NCI-H1417 (cell line): ENCODE measurements around the gene FBXL19.

Source experiments
- DNase-seq, 3 experiments: peaks; one replicate each; lab custom pipeline; 2025; lab: John Stamatoyannopoulos, UW

Gene FBXL19

DNA sequence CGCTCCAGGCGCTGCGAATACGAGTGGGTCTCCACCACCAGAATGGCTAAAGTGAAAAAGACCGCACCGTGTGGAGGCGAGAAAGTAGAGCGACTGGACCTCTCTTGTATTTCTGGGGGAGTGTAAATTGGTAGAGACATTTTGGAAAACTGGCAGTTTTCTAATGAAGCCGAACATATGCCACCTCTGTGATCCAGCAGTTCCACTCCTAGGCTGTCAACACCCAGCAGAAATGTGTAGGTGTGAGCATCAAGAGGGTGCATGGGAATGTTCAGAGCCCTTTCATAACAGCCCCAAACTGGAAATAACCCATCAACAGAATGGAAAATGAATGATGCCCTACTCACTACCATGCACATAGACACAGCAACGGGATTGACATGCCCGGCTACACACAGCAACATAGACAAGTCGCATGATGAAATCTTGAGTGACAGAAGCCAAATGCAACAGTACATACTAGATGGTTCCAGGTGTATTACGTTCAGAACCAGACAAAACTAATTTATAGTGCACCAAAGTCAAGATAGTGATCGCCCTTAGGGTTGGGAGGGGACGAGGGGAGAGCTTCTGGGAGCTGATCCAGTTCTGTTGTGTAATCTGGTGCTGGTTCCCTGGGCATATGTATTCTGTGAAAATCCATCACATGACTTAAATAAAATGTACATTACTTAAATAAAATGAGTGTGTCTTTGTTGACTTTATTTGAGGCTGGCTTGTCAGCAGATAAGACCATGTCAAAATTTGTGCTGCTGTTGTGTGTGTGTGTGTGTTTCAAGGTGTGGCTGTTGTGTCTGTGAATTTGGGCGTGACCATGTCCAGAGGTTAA lies 28.6 kb upstream of the FBXL19 start:
- DNase-seq = peak in 1 of 3 experiments; percentile 6

DNA sequence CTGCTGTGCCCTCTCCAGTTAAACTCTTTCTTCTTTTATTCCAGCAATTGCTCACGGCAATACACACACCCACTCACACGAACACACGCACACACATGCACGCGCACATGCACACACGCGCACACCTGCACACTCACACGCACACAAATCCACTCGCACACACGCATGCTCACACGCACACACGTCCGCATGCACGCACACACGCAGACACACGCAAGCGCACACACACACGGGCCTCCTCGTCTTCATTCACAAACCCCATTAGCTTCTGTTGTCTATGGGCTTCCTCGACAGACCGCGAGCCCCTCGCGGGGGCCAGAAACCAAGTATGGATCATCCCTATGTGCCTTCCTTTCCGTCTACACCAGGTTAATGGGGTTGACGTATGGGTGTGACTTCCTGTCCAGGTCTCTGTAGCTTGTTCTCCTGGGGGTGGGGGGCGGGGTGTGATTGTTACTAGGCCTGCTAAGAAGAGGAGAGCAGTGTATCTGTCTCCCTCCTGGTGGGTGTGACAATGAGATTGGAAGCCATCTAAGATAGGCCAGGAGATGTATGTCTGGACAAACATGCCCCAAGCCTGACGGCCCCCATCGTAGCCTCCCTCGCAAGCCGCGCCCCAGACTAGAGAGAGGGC lies 27.6 kb upstream of the FBXL19 start:
- peak in 2 of 3 experiments; percentile 14 to 47 for DNase-seq

DNA sequence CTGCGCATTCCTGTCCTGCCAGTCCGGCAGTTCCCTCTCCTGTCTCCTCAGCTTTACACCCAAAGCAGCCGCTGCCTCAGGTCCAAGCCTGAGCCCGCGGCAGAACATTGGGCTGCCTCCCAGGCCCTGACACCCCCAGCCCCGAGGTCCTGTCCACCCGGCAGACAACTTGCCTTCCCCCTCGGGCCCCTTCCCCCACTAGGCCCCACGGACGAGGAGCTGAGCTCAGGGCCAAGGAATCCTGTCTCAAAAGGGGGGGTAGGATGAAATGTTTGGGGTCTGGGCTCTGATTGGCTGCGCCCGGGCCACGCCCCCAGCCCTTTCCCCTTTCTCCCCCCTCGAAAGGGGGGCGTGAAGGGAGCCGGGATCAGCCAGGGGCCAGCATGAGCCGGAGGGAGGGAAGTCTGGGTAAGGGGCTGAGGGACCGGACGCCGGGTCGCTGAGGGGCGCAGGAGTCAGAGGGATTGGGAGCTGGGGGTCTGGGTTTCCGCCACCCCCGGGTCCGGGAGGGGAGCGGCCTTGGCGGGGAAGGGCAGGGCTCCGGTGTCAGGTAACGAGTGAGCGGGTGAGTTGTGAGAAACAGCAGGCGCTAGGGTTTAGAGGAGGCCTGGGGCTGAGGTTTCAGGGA lies 27.0 kb upstream of the FBXL19 start, which contains the start of gene CTF1:
CTF1 (plus strand) TSS at position 354 of the 628 bp plus-strand sequence; CDS start at position 384, 30 bp downstream.
- DNase-seq = peak in 2 of 3 experiments; percentile 20 to 21

DNA sequence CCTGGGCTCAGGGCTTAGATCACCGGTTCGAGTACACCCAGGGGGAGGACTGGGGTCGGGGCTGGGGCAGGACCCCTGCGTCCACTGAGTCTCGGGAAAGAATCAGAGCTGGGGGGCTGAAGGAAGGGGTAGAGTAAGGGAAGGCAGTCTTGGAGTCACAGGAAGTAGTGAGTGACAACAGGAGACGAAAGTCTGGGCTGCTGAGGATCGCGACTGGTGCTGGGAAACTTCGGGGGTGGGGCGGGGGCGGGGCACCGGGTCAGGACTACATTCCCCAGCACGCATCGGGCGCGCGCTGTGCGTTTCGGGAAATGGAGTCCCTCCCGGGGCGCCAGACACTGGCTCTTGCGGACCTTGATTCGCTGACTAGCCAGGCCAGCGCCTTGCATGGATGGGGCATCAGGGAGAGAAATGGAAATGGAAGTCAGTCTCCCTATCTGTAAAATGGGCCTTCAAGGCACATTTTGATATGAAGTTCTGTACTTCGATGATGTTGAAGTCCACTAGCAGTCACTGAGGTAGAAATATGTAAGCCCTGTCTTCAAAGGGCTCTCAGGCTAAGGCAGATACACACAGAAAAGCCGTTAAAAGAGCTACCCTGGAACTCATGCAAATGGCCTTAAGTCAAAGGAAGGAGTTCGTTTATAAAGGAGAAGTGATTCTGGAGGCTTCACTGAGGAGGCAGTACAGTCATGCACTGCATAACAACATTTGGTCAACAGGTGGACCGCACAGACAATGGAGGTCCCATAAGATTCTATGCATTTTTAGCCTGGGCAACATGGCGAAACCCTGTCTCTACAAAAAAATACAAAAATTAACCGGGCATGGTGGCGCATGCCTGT lies 26.3 kb upstream of the FBXL19 start:
- peak; percentile 59 to 73 (median 72) for DNase-seq

DNA sequence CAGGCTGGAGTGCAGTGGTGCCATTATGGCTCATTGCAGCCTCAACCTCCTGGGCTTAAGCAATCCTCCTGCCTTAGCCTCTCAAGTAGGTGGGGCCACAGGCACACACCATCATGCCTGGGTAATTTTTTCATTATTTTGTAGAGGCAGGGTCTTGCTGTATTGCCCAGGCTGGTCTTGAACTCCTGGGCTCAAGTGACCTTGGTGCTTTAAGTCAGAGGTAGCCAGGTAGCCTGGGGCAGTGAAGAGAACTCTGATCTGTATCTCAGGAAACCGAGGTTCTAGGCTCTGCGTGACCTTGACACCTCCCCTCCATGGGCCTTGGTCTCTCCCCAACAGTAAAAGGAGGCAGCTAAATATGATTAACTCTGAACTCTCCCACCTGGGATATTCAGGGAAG lies 23.6 kb upstream of the FBXL19 start:
- no peak for DNase-seq

DNA sequence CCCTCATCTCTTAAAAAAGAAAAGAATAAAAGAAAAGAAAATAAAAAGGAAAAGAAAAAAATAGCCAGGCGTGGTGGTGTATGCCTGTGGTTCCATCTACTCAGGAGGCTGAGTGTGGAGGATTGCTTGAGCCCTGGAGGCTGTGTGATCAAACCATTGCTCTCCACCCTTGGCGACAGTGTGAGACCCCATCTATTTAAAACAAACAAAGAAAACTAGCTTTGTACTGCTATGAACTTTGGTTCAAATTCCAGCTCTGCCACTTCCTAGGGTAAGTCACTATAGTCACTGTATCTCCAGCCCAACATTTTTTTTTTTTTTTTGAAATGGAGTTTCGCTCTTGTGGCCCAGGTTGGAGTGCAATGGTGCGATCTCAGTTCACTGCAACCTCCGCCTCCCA lies 22.8 kb upstream of the FBXL19 start:
- DNase-seq = no peak

DNA sequence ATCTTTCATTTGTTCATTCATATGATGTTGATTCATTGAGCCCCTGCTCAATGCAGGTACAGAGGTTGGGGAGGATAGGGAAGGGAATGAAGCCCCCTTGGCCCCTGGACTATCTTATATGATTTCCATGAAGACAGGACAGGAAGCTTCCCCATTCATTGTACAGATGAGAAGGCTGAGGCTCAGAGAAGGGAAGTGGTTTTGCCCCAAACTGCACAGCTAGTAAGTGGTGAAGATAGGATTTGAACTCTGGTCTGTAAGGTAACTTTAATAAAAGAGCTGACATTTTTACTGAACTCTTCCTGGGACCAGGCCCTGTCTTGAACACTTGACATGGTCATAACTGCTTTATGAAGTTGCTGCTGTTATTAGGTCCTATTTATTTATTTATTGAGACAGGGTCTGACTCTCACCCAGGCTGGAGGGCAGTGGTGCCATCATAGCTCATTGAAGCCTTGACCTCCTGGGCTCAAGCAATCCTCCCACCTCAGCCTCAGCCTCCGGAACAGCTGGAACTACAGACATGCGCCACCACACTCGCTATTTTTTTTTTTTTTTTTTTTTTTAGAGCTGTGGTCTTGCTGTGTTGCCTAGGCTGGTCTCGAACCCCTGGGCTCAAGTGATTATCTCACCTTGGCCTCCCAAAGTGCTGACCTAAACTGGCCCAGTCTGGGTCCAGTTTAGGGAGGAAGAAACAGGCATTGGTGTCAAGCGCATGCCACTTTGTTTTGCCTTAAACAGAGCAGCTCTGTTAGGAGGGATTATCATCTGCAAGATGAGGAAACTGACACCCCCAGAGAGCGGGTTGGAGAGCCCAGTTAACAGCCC lies 22.0 kb upstream of the FBXL19 start:
- DNase-seq = no peak

DNA sequence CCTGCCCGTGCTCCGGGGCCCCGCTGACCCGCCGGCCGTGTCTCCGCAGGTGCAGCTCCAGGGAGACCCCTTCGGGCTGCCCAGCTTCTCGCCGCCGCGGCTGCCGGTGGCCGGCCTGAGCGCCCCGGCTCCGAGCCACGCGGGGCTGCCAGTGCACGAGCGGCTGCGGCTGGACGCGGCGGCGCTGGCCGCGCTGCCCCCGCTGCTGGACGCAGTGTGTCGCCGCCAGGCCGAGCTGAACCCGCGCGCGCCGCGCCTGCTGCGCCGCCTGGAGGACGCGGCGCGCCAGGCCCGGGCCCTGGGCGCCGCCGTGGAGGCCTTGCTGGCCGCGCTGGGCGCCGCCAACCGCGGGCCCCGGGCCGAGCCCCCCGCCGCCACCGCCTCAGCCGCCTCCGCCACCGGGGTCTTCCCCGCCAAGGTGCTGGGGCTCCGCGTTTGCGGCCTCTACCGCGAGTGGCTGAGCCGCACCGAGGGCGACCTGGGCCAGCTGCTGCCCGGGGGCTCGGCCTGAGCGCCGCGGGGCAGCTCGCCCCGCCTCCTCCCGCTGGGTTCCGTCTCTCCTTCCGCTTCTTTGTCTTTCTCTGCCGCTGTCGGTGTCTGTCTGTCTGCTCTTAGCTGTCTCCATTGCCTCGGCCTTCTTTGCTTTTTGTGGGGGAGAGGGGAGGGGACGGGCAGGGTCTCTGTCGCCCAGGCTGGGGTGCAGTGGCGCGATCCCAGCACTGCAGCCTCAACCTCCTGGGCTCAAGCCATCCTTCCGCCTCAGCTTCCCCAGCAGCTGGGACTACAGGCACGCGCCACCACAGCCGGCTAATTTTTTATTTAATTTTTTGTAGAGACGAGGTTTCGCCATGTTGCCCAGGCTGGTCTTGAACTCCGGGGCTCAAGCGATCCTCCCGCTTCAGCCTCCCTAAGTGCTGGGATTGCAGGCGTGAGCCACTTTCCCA lies 21.1 kb upstream of the FBXL19 start:
- peak; percentile 33 to 80 (median 70) for DNase-seq

DNA sequence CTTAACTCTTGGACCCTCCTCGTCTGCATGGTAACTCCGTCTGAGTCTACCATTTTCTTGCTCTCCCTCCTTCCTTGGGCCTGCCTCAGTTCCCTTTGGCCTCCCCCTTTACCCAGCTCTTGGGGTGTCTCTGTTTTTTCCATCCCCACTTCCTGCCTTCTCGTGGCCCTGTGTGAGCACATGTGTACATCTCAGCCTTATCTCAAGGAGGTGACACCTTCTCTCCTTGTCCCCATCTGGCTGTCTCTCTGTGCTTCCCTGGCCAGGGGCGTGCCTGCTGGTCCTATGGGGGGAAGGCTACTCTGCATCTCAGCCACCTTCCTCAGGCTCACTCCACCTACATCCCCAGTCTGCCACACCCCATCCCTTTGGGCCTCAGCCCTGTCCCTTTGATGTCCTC lies 20.4 kb upstream of the FBXL19 start:
- no peak for DNase-seq

DNA sequence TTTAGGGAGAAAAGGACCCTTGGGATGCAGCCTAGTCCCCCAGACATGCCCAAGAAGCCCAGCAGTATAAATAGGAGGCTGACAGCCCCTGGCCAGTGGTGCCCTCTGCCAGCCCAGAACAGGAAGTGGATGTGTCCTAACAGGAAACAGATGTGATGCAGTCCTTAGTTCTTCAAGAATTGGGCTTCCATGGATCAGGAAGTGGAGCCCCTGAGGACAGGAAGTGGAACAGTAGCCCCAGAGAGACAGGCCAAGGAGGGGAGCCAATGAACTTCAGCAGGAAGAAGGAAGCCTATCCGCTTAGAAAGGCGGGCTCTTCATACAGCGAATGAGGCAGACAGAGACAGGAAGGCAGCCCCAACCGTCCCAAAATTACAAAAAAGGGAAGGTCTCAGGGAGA lies 19.8 kb upstream of the FBXL19 start:
- DNase-seq = no peak

DNA sequence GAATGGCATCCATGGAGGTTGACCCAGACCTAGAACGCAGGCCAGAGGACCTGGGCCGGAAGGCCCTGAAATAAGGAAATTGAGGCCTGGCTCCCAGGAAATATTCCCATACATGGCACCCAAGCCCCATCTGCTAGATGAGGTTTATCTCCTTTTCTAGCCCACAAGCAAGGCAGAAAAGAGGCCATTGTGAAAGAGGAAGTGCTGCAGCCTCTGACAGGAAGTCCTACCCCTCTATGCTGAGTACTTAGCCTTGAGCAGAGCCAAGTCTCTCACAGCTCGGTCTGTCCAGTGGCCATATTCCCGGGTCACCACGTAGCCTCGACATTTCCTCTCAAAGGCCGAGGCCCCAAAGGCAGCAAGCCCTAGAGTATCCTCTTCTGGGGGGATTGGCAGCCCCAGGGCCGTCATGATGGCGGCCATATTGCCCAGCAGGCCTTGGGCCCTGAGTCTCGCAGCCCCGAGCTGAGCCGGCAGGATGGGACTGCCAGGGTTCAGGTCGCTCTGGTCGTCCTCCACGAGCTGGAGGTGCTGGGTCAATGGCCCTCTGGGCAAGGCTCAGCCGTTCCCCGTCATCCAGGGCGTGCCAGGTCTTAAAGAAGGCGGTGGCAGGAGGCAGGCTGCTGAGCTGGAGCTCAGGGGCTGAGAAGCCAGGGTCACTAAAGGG lies 19.1 kb upstream of the FBXL19 start:
- DNase-seq = no peak

DNA sequence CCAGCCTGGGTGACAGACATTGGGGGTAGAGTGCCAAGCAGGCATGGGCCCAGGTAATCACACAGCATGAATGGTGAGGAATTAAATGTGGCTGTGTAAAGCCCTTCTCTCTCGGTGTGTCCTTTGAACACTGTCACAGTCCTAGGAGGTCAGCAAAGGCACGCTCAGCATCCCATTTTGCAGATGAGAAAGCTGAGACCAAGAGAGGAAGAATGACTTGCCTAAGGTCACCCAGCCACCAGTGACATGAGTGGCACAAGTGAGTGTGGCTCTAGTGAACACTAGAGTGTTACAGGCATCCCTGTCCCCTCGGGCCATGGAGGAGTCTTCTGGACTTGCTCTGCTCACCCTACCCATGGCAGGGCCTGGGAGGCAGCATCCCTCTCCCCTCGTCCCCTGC lies 16.3 kb upstream of the FBXL19 start:
- DNase-seq = no peak

DNA sequence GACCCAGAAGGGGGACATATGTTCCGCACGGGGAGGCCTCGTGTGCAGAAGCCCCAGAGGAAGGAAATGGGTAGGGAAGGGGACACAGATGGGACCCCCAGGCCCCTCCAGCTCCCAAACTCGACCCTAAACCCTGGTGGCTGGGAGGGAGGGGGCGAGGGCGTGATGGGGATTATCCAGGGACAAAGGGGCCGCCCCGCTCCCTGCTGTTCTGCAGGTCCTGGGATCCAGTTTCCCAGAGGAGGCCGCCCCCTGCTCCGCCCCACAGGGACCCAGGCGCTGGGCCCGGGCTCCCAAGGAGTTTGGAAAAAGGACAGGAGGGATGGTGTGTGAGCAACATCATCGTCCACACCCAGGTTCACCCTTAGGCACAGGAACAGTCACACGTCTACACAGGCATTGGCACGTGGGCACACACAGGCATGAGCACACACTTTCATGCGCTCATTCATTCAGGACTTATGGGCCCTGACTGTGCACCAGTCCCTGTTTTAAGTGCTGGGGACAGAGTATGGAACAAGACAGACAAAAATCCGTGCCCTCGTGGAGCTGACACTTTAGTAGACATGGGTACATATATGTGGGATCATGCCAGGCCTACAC lies 12.8 kb upstream of the FBXL19 start:
- no peak for DNase-seq

DNA sequence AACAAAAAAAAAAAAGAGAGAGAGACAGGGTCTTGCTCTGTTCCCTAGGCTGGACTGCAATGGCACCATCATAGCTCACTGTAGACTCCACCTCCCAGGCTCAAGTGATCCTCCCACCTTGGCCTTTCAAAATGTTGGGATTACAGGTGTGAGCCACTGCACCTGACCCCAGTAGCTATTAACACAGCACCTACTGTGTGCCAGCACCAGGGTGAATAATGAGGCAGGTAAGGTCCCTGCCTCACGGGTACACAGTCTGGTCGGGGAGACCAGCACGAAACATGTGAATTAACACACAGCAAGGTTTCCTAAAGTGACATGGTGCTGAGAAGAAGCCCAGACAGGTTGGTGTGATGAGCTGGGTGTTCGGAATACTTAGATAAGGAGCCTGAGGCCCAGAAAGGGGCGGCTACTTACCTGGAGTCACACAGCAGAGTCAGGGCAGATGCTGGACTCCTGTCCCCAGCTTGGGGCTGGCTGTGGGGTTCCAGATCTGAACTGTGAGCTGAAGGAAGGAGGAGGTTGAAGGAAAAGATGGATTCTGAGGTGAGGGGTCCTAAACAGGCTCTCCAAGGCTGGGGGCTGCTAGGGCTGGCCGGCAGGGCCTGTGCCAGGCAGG lies 10.5 kb upstream of the FBXL19 start:
- no peak for DNase-seq

DNA sequence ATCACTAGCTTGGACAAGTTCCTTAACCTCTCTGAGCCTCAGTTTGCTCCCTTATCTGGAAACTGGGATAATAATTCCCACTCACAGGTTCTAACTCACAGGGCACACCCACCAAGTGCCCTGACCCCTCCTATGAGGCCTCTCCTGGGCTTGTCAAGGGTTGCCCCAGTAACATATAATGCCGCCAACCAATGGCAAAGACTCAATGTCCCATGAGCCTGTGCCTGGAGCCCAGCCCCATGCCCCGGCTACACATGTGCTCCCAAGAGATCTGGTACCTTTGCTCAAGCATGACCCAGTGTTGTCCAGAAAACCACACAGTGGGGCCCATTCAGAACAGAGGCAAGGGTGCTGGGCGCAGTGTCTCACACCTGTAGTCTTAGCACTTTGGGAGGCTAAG lies 8.5 kb upstream of the FBXL19 start:
- DNase-seq = no peak

DNA sequence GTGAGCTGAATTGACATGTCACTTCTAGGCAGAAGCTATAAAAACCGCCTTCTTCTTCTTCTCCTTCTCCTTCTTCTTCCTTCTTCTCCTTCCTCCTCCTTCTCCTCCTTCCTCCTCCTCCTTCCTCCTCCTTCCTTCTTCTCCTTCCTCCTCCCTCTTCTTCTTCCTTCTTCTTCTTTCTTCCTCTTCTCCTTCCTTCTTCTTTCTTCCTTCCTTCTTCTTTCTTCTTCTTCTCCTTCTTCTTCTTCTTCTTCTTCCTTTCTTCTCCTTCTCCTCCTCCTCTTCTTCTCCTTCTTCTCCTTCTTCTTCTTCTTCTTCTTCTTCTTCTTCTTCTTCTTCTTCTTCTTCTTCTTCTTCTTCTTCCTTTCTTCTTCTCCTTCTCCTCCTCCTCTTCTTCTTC lies 4.8 kb upstream of the FBXL19 start:
- no peak for DNase-seq

DNA sequence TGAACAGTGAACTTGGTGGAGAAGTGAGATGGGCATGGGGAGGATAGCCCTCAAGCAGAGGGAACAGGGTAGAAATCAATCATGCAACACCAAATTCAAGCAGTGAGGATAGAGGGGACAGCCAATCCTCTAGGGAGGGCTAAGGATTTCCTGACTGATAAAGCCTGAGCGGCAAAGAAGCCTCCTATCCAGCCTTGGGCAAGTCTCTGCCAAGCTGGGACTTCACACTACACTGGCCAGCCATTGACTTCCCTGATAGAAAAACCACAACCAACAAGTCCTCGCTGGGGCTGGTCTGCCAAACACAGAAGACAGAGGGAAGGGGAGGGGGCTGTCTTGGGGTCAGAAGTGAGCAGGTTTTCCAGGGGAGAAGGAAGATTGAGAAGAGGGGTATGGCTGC lies 2.5 kb upstream of the FBXL19 start:
- DNase-seq = no peak

DNA sequence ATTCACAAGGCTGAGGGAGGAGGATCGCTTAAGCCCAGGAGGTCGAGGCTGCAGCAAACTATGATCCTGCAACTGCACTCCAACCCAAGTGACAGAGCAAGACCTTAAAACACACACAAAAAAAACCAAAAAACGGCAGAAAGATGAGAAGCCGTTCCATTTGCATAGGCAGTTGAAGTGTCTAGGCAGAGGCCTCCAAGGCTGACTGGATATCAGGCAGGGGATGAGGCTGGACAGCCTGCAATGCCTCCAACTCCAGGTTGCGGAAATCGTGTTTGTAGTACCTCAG lies 2.0 kb upstream of the FBXL19 start:
- DNase-seq = no peak
